ENCODE data around the gene AGXT2.

DNA sequence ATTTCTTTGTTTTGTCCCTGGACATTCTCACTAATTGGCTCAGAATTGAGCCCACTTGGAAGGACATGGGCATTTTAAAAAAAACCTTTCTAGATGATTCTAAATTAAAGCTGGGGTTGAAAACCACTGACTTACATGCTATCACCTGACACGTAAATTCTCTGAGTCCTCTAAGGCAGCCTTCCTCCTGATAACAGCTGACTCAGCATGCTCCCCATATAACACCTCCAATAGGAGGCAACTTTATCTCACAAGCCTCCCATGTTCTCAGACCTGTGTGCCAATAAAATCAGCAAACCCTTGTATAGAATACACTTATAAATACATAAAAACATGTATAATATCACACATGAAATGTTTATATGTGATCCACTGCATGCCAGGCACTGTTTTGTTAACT is 49.2 kb upstream of the AGXT2 start:
- TF ChIP-seq, protein P1, sequence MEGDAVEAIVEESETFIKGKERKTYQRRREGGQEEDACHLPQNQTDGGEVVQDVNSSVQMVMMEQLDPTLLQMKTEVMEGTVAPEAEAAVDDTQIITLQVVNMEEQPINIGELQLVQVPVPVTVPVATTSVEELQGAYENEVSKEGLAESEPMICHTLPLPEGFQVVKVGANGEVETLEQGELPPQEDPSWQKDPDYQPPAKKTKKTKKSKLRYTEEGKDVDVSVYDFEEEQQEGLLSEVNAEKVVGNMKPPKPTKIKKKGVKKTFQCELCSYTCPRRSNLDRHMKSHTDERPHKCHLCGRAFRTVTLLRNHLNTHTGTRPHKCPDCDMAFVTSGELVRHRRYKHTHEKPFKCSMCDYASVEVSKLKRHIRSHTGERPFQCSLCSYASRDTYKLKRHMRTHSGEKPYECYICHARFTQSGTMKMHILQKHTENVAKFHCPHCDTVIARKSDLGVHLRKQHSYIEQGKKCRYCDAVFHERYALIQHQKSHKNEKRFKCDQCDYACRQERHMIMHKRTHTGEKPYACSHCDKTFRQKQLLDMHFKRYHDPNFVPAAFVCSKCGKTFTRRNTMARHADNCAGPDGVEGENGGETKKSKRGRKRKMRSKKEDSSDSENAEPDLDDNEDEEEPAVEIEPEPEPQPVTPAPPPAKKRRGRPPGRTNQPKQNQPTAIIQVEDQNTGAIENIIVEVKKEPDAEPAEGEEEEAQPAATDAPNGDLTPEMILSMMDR (conservative IDR thresholded peaks at IDR 0.05; ENCODE audit: low read depth, low read length), result no peak
- no peak for TF ChIP-seq EZH2 (IDR thresholded peaks at IDR 0.05; ENCODE audit: low read length, unreplicated experiment)
